Uterus (tissue), 2 donors: ENCODE measurements around the gene ATF2.

ENCODE experiments used
- CTCF ChIP-seq, 4 experiments: fragments of 200-600 bp in 2 of 4; fragments of 450-650 bp in 2 of 4; sonication (generic) in 2 of 4; IDR thresholded peaks; one replicate each; pipeline ENCODE4 v1.5.1; 2016 to 2019; ENCODE audit warnings: antibody characterized with exemption in 4 of 4, mild to moderate bottlenecking in 2 of 4, moderate library complexity in 1 of 4
- POLR2A ChIP-seq, 2 donors: fragments of 450-650 bp; IDR thresholded peaks; one replicate each; pipeline ENCODE4 v1.6.1; 2016; ENCODE audit warnings: antibody characterized with exemption in 2 of 2, mild to moderate bottlenecking in 1 of 2, moderate library complexity in 1 of 2

DNA sequence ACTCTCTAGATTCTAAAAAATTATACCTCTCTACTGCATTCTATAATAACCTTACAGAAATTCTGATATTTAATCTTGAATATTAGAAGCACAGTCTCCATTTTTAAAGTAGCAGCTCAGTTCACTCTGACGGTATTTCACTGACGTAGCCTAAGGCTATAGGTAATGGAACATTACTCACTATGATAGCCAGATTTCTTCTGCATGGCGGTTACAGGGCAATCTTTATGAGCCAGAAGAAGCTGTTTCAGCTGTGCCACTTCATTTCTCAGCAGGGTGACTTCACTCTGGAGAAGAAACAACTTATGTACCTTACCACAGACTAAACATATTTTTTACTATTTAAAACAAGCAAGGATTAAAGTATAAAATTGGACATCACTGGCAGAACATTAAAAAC, 87.5 kb downstream of the ATF2 start:
- TF ChIP-seq POLR2A (IDR thresholded peaks at IDR 0.05) (no peak), CTCF (IDR thresholded peaks at IDR 0.05) (no peak)
